ENCODE results near the gene ATP10B. TPM values are rescaled to one million over a fixed set of nuclear protein-coding genes. Genes with fewer than 3 reads are reported as not detected.
"Not testable (repeated sequence)": the region's sequence is repeated elsewhere in the genome, so short reads cannot be mapped to it uniquely, and the experiment has no call there.

Gene ATP10B
- total RNA-seq, 1 donor: not detected

DNA sequence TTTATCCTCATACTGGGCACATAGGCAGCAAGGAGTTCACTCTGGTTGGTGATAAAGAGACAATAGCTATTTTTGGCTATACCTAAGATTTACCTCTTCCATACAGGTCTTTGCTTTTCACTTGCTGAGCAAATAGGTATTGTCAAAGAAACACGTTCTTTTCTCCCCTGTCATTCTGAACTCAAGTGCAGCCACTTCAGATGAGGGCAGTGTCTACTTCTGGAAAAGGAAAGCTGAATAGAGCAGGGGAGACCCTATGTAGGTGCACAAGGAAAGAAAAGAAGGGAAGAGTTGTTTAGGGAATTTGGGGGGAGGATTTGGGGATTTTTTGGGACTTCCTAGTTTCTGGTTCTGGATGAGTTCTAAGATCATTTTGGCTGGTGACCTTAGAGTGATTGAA lies 109.6 kb downstream of the ATP10B start:
- no peak overlapping the region for H3K27ac ChIP-seq (ENCODE audit: low read depth, low read length)
- H3K4me1 ChIP-seq (ENCODE audit: insufficient read depth, low read length): no peaks in the 10 kb centered on the region
- H3K4me2 ChIP-seq (ENCODE audit: insufficient read depth, low read length): no peak overlapping the region
- H3K9me3 ChIP-seq (ENCODE audit: low read depth, low read length): no peaks in the 10 kb centered on the region
- H3K36me3 ChIP-seq (ENCODE audit: insufficient read depth, low read length): no peaks in the 10 kb centered on the region
- no peak overlapping the region for H2AFZ ChIP-seq (ENCODE audit: low read length)
- H3K79me2 ChIP-seq (ENCODE audit: insufficient read depth, low read length): no peaks in the 10 kb centered on the region
- no peaks in the 10 kb centered on the region for H3K27me3 ChIP-seq (ENCODE audit: insufficient read depth, low read length)
- H3K4me3 ChIP-seq (ENCODE audit: insufficient read depth, low read length): no peak overlapping the region
- TF ChIP-seq, protein P1, sequence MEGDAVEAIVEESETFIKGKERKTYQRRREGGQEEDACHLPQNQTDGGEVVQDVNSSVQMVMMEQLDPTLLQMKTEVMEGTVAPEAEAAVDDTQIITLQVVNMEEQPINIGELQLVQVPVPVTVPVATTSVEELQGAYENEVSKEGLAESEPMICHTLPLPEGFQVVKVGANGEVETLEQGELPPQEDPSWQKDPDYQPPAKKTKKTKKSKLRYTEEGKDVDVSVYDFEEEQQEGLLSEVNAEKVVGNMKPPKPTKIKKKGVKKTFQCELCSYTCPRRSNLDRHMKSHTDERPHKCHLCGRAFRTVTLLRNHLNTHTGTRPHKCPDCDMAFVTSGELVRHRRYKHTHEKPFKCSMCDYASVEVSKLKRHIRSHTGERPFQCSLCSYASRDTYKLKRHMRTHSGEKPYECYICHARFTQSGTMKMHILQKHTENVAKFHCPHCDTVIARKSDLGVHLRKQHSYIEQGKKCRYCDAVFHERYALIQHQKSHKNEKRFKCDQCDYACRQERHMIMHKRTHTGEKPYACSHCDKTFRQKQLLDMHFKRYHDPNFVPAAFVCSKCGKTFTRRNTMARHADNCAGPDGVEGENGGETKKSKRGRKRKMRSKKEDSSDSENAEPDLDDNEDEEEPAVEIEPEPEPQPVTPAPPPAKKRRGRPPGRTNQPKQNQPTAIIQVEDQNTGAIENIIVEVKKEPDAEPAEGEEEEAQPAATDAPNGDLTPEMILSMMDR (IDR thresholded peaks at IDR 0.05; ENCODE audit: extremely low read depth, low read depth, low read length): no peak
- no peak for DNase-seq (ENCODE audit: insufficient read length, low spot score, missing footprints)
- H4K20me1 ChIP-seq (ENCODE audit: insufficient read depth, low read length): no peaks in the 10 kb centered on the region

DNA sequence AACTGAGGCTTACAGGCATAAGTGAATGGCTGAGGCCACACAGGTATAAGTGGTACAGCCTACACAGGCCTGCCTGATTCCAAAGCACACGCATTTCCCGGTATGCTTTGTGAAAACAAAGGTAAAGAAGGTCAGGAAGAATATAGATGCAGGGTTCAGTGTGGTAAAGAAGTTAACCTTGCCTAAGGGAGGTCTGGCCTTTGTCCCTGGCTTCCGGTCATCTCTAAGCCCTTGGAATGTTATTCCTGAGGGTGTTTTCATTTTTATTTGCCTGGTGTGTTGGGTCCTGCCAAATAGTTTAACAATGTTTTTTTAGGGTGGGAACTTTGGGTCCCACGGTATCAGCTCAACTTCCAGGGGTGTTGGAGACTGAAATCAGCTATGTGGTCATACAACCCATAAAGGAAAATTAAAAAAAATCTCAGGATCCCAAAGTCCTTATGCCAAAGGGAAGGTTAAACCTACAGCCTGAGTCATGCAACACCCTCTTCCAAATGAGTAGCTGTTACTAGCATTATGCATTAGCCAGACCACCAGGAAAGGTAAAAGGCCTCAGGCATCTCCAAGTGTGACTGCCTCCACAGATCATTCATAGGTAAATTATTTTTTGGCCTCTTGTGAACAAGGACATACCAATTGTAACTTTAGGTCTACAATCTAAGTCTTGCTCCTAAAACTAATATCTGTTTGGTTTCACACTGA lies 124.6 kb downstream of the ATP10B start:
- Histone ChIP-seq H3K4me2 (ENCODE audit: insufficient read depth, low read length) (no peak overlapping the region), H4K20me1 (ENCODE audit: insufficient read depth, low read length) (no peaks in the 10 kb centered on the region), H3K79me2 (ENCODE audit: insufficient read depth, low read length) (no peaks in the 10 kb centered on the region), H3K9me3 (ENCODE audit: low read depth, low read length) (no peaks in the 10 kb centered on the region), H3K4me3 (ENCODE audit: insufficient read depth, low read length) (no peak overlapping the region), H3K36me3 (ENCODE audit: insufficient read depth, low read length) (no peaks in the 10 kb centered on the region), H3K27ac (ENCODE audit: low read depth, low read length) (no peak overlapping the region), H3K4me1 (ENCODE audit: insufficient read depth, low read length) (no peaks in the 10 kb centered on the region), H2AFZ (ENCODE audit: low read length) (no peak overlapping the region), H3K27me3 (ENCODE audit: insufficient read depth, low read length) (no peaks in the 10 kb centered on the region)
- TF ChIP-seq, protein P1 (IDR thresholded peaks at IDR 0.05; ENCODE audit: extremely low read depth, low read depth, low read length): no peak
- no peak for DNase-seq (ENCODE audit: insufficient read length, low spot score, missing footprints)

DNA sequence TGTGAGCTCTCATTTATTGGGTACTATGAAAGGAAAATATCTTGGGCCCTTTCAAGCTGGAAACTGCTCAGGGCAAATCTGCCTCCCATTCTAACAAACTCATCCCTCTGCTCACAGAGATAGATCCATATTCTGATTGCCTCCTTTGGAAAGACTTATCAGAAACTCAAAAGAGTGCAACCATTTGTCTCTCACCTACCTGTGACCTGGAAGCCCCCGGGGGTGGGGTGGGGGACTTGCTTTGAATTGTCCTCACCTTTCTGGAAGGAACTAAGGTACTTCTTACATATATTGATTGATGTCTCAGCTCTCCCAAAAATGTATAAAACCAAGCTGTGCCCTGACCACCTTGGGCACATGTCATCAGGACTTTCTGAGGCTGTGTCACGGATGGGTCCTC lies 125.3 kb downstream of the ATP10B start:
- Histone ChIP-seq H2AFZ (ENCODE audit: low read length) (no peak overlapping the region), H3K36me3 (ENCODE audit: insufficient read depth, low read length) (no peaks in the 10 kb centered on the region), H3K27ac (ENCODE audit: low read depth, low read length) (no peak overlapping the region), H3K27me3 (ENCODE audit: insufficient read depth, low read length) (no peaks in the 10 kb centered on the region), H4K20me1 (ENCODE audit: insufficient read depth, low read length) (no peaks in the 10 kb centered on the region), H3K79me2 (ENCODE audit: insufficient read depth, low read length) (no peaks in the 10 kb centered on the region), H3K9me3 (ENCODE audit: low read depth, low read length) (no peaks in the 10 kb centered on the region), H3K4me3 (ENCODE audit: insufficient read depth, low read length) (no peak overlapping the region), H3K4me1 (ENCODE audit: insufficient read depth, low read length) (no peaks in the 10 kb centered on the region), H3K4me2 (ENCODE audit: insufficient read depth, low read length) (no peak overlapping the region)
- DNase-seq (ENCODE audit: insufficient read length, low spot score, missing footprints): no peak
- TF ChIP-seq, protein P1 (IDR thresholded peaks at IDR 0.05; ENCODE audit: extremely low read depth, low read depth, low read length): no peak

DNA sequence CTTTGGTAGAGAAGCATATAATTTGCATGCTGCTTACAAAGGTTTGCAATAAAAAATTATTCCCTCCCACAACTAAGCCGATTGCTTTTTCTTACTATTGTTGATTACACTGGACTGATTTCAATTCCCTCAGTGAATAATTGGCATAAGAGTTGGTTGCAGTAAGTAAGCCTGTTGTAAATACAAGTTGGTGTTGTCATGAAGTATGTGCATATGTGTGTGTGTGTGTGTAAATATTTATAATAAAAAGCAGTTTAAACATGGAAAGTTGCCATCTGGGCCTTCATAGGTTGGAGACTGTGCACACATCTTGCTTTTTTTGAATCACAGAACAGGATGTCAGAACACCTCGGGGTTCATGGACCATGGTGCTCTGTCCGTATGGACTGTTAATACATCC lies 131.2 kb downstream of the ATP10B start:
- Histone ChIP-seq H2AFZ (ENCODE audit: low read length) (no peak overlapping the region), H3K27ac (ENCODE audit: low read depth, low read length) (no peak overlapping the region), H3K27me3 (ENCODE audit: insufficient read depth, low read length) (no peaks in the 10 kb centered on the region), H3K36me3 (ENCODE audit: insufficient read depth, low read length) (no peaks in the 10 kb centered on the region), H3K9me3 (ENCODE audit: low read depth, low read length) (no peaks in the 10 kb centered on the region), H4K20me1 (ENCODE audit: insufficient read depth, low read length) (no peaks in the 10 kb centered on the region), H3K79me2 (ENCODE audit: insufficient read depth, low read length) (no peaks in the 10 kb centered on the region), H3K4me3 (ENCODE audit: insufficient read depth, low read length) (no peak overlapping the region), H3K4me1 (ENCODE audit: insufficient read depth, low read length) (no peaks in the 10 kb centered on the region), H3K4me2 (ENCODE audit: insufficient read depth, low read length) (no peak overlapping the region)
- no peak for DNase-seq (ENCODE audit: insufficient read length, low spot score, missing footprints)
- TF ChIP-seq, protein P1 (IDR thresholded peaks at IDR 0.05; ENCODE audit: extremely low read depth, low read depth, low read length): no peak

DNA sequence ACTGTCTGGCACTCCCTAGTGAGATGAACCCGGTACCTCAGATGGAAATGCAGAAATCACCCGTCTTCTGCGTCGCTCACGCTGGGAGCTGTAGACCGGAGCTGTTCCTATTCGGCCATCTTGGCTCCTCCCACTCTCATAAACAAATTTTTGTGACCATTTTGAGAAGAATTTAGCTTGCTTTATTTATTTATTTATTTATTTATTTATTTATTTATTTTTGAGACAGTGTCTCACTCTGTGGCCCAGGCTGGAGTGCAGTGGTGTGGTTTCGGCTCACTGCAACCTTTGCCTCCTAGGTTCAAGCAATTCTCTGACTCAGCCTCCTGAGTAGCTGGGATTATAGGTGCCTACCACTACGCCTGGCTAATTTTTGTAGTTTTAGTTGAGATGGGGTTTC lies 136.5 kb downstream of the ATP10B start:
- H4K20me1 ChIP-seq (ENCODE audit: insufficient read depth, low read length); H3K4me2 ChIP-seq (ENCODE audit: insufficient read depth, low read length); DNase-seq (ENCODE audit: insufficient read length, low spot score, missing footprints); H3K27ac ChIP-seq (ENCODE audit: low read depth, low read length); H3K27me3 ChIP-seq (ENCODE audit: insufficient read depth, low read length); H3K79me2 ChIP-seq (ENCODE audit: insufficient read depth, low read length); H3K4me1 ChIP-seq (ENCODE audit: insufficient read depth, low read length); H3K36me3 ChIP-seq (ENCODE audit: insufficient read depth, low read length); H3K4me3 ChIP-seq (ENCODE audit: insufficient read depth, low read length); H2AFZ ChIP-seq (ENCODE audit: low read length); H3K9me3 ChIP-seq (ENCODE audit: low read depth, low read length): not testable (repeated sequence)

Data from osteoblast (primary cell).